IMR-90 (cell line): Measurements from ENCODE around the gene RPS6KA2. TPM values are rescaled to one million over a fixed set of nuclear protein-coding genes. Genes with fewer than 3 reads are reported as not detected.

Source experiments
- ATAC-seq: fragments of 200-7000 bp; cut with Tn5 transposase; 2 replicates; pipeline ENCODE4 v1.9.1; 2020; ENCODE audit warnings: low read depth, mild to moderate bottlenecking, moderate library complexity
- BruUV-seq: library from RNA; stranded (reverse); fragments of 400-500 nt; replicated peaks from 2 replicates; lab custom pipeline; 2021; lab: Mats Ljungman, UMichigan
- CTCF ChIA-PET: fragments of 300-600 bp; formaldehyde crosslinking; extraction: SDS; loops from one replicate; lab custom pipeline; 2021; ENCODE audit warnings: antibody characterized with exemption; lab: Yijun Ruan, JAX
- POLR2A ChIA-PET: fragments of 300-600 bp; sonication (Branson Sonifier 250); formaldehyde crosslinking; loops from one replicate; lab custom pipeline; 2022; ENCODE audit warnings: antibody characterized with exemption; ENCODE audit not compliant: unreplicated experiment; lab: Charles Lee
- DNase-seq: peaks from one replicate; pipeline ENCODE4 v3.0.0; 2013
- H2AFZ ChIP-seq: replicated peaks from 2 replicates; pipeline ENCODE3; 2013; ENCODE audit warnings: low read length, mild to moderate bottlenecking; ENCODE audit not compliant: poor library complexity
- H2AK5ac ChIP-seq: 2 replicates; pipeline ENCODE4 v1.6.1; 2013; ENCODE audit warnings: low read depth, low read length, inconsistent platforms
- H2AK9ac ChIP-seq: replicated peaks from 2 replicates; pipeline ENCODE3; 2013; ENCODE audit warnings: mild to moderate bottlenecking, low read depth, low read length, moderate library complexity; ENCODE audit not compliant: poor library complexity
- H2BK120ac ChIP-seq: 2 replicates; pipeline ENCODE4 v1.6.1; 2013; ENCODE audit warnings: low read depth, low read length, inconsistent platforms
- H2BK15ac ChIP-seq: 3 replicates; pipeline ENCODE4 v1.6.1; 2013; ENCODE audit warnings: low read depth, low read length, inconsistent platforms
- H2BK20ac ChIP-seq: 2 replicates; pipeline ENCODE4 v1.6.1; 2013; ENCODE audit warnings: low read depth, mild to moderate bottlenecking, inconsistent platforms, low read length, moderate library complexity
- H2BK5ac ChIP-seq: 2 replicates; pipeline ENCODE4 v1.6.1; 2013; ENCODE audit warnings: mild to moderate bottlenecking, low read depth, low read length, inconsistent platforms; ENCODE audit not compliant: poor library complexity, severe bottlenecking
- H3K14ac ChIP-seq: replicated peaks from 2 replicates; pipeline ENCODE4 v1.6.1; 2013; ENCODE audit warnings: low read depth, low read length, inconsistent platforms
- H3K18ac ChIP-seq: 2 replicates; pipeline ENCODE4 v1.6.1; 2013; ENCODE audit warnings: low read depth, low read length, control low read depth
- H3K23ac ChIP-seq: 2 replicates; pipeline ENCODE4 v1.6.1; 2013; ENCODE audit warnings: low read depth, low read length, inconsistent platforms
- H3K27ac ChIP-seq: 2 replicates; pipeline ENCODE4 v1.5.1; 2013; ENCODE audit warnings: mild to moderate bottlenecking, control low read depth, low read length; ENCODE audit not compliant: insufficient read depth
- H3K27me3 ChIP-seq: 2 replicates; pipeline ENCODE4 v1.6.1; 2013; ENCODE audit warnings: low read length; ENCODE audit not compliant: control insufficient read depth, insufficient read depth
- H3K36me3 ChIP-seq: 2 replicates; pipeline ENCODE4 v1.6.1; 2013; ENCODE audit warnings: low read length, mixed read lengths; ENCODE audit not compliant: control insufficient read depth, insufficient read depth
- H3K4ac ChIP-seq: 2 replicates; pipeline ENCODE4 v1.6.1; 2013; ENCODE audit warnings: low read depth, low read length, inconsistent platforms
- H3K4me1 ChIP-seq: 2 replicates; pipeline ENCODE4 v1.6.1; 2013; ENCODE audit warnings: low read length, mixed read lengths; ENCODE audit not compliant: control insufficient read depth, insufficient read depth
- H3K4me2 ChIP-seq: 2 replicates; pipeline ENCODE4 v1.6.1; 2013; ENCODE audit warnings: low read depth, mild to moderate bottlenecking, control low read depth, low read length, moderate library complexity
- H3K4me3 ChIP-seq: 2 replicates; pipeline ENCODE4 v1.5.1; 2013; ENCODE audit warnings: low read depth, mild to moderate bottlenecking, control low read depth, low read length, moderate library complexity; ENCODE audit not compliant: insufficient read depth
- H3K56ac ChIP-seq: 2 replicates; pipeline ENCODE4 v1.6.1; 2013; ENCODE audit warnings: low read length, inconsistent platforms; ENCODE audit not compliant: insufficient read depth; ENCODE audit errors: extremely low read depth
- H3K79me1 ChIP-seq, 2 experiments: 2 replicates each; pipeline ENCODE4 v1.6.1; 2013; ENCODE audit warnings: low read length in 2 of 2, inconsistent platforms in 1 of 2, low read depth in 1 of 2
- H3K9ac ChIP-seq: 2 replicates; pipeline ENCODE4 v1.6.1; 2013; ENCODE audit warnings: low read depth, low read length, control low read depth
- H3K9me1 ChIP-seq: 2 replicates; pipeline ENCODE4 v1.6.1; 2013; ENCODE audit warnings: low read length, inconsistent platforms; ENCODE audit not compliant: insufficient read depth
- H3K9me3 ChIP-seq: 2 replicates; pipeline ENCODE4 v1.6.1; 2013; ENCODE audit warnings: low read length; ENCODE audit not compliant: control insufficient read depth, insufficient read depth
- H4K20me1 ChIP-seq: 2 replicates; pipeline ENCODE4 v1.6.1; 2013; ENCODE audit warnings: low read length, inconsistent platforms; ENCODE audit not compliant: insufficient read depth
- H4K5ac ChIP-seq: 2 replicates; pipeline ENCODE4 v1.6.1; 2013; ENCODE audit warnings: mild to moderate bottlenecking, low read depth, low read length, control low read depth
- H4K8ac ChIP-seq, 2 experiments: 2 replicates each; pipeline ENCODE4 v1.6.1; 2013; ENCODE audit warnings: low read depth in 2 of 2, low read length in 2 of 2, control low read depth in 1 of 2, inconsistent platforms in 1 of 2
- H4K91ac ChIP-seq: 2 replicates; pipeline ENCODE4 v1.6.1; 2013; ENCODE audit warnings: low read depth, low read length, inconsistent platforms; ENCODE audit not compliant: insufficient read depth
- BHLHE40 ChIP-seq: fragments of 150-350 bp; IDR thresholded peaks from 2 replicates; pipeline ENCODE4 v1.6.1; 2016; ENCODE audit warnings: mild to moderate bottlenecking, low read depth, low read length
- CEBPB ChIP-seq: IDR thresholded peaks from 2 replicates; pipeline ENCODE4 v1.6.1; 2012; ENCODE audit warnings: low read depth, low read length, improper control_type of control experiment
- CHD1 ChIP-seq: IDR thresholded peaks from 2 replicates; pipeline ENCODE4 v1.6.1; 2012; ENCODE audit warnings: low read depth, low read length, improper control_type of control experiment
- CTCF ChIP-seq: conservative IDR thresholded peaks from 2 replicates; pipeline ENCODE4 v1.5.1; 2012; ENCODE audit warnings: mild to moderate bottlenecking, low read depth, low read length, improper control_type of control experiment
- ELK1 ChIP-seq: fragments of 150-350 bp; IDR thresholded peaks from 2 replicates; pipeline ENCODE4 v1.6.1; 2016; ENCODE audit warnings: low read depth, mild to moderate bottlenecking, low read length, moderate library complexity, borderline replicate concordance
- FOS ChIP-seq: fragments of 150-350 bp; IDR thresholded peaks from 2 replicates; pipeline ENCODE4 v1.6.1; 2016; ENCODE audit warnings: low read depth, low read length
- MAFK ChIP-seq: IDR thresholded peaks from 2 replicates; pipeline ENCODE4 v1.6.1; 2012; ENCODE audit warnings: low read depth, low read length, improper control_type of control experiment
- MAZ ChIP-seq: IDR thresholded peaks from 2 replicates; pipeline ENCODE4 v1.6.1; 2012; ENCODE audit warnings: low read depth, mild to moderate bottlenecking, low read length, improper control_type of control experiment, moderate library complexity, borderline replicate concordance
- MXI1 ChIP-seq: IDR thresholded peaks from 2 replicates; pipeline ENCODE4 v1.6.1; 2012; ENCODE audit warnings: low read depth, mild to moderate bottlenecking, low read length, moderate library complexity, borderline replicate concordance
- NFE2L2 ChIP-seq: fragments of 150-350 bp; IDR thresholded peaks from 2 replicates; pipeline ENCODE4 v1.6.1; 2016; ENCODE audit warnings: low read depth, mild to moderate bottlenecking, low read length
- POLR2A ChIP-seq: IDR thresholded peaks from 2 replicates; pipeline ENCODE4 v1.6.1; 2012; ENCODE audit warnings: mild to moderate bottlenecking, low read depth, low read length
- RAD21 ChIP-seq: IDR thresholded peaks from 2 replicates; pipeline ENCODE4 v1.6.1; 2012; ENCODE audit warnings: low read length, improper control_type of control experiment
- RCOR1 ChIP-seq: IDR thresholded peaks from 2 replicates; pipeline ENCODE4 v1.6.1; 2012; ENCODE audit warnings: mild to moderate bottlenecking, low read length, improper control_type of control experiment; ENCODE audit not compliant: insufficient replicate concordance
- RFX5 ChIP-seq: IDR thresholded peaks from 2 replicates; pipeline ENCODE4 v1.8.0; 2012; ENCODE audit warnings: low read depth, mild to moderate bottlenecking, low read length, moderate library complexity
- SMC3 ChIP-seq: fragments of 150-350 bp; IDR thresholded peaks from 2 replicates; pipeline ENCODE4 v1.6.1; 2016; ENCODE audit warnings: low read depth, mild to moderate bottlenecking, antibody characterized with exemption, low read length, moderate library complexity
- WGBS, 2 experiments: methylation state at CpG; one replicate each; pipeline versions ENCODE4 v1.1.5 to v1.1.7; 2013; ENCODE audit warnings: missing lambda C conversion rate in 2 of 2; ENCODE audit not compliant: insufficient read length in 1 of 2; ENCODE audit errors: extremely low coverage in 2 of 2; 5-methylcytosine and 5-hydroxymethylcytosine counted together
- dilution Hi-C: fragments of 300-500 bp; cut with HindIII; formaldehyde crosslinking; loops from one replicate; pipeline ENCODE4 v1.14.3; 2018; ENCODE audit warnings: low sequenced_read_pairs; ENCODE audit not compliant: unreplicated experiment
- in situ Hi-C: fragments of 300-500 bp; cut with MboI; formaldehyde crosslinking; loops from 3 replicates; pipeline ENCODE4 v1.14.3; 2019; ENCODE audit warnings: low sequenced_read_pairs, inconsistent platforms, mixed read lengths
- intact Hi-C: fragments of 100-400 bp; cut with micrococcal nuclease; formaldehyde crosslinking; loops from 2 replicates; pipeline ENCODE4 v1.10.0; 2022
- polyA plus RNA-seq, 3 experiments: library from polyadenylated mRNA; depleted of rRNA; stranded (reverse); fragments of >200 nt; gene quantifications; 2 replicates each; pipeline ENCODE4 v1.2.3, GENCODE V29; 2012; ENCODE audit warnings: low replicate concordance in 1 of 3
- total RNA-seq: library from RNA; depleted of rRNA; stranded (reverse); fragments of >200 nt; gene quantifications from 2 replicates; pipeline ENCODE4 v1.2.3, GENCODE V29; 2012
- TF ChIP-seq, protein P1 (sequence below): fragments of 150-350 bp; IDR thresholded peaks from 2 replicates; pipeline ENCODE4 v1.6.1; 2017; ENCODE audit warnings: mild to moderate bottlenecking, antibody characterized with exemption, low read length, low read depth

RPS6KA2 gene
- total and polyA plus RNA-seq, 2 of the 4 experiments (the other 2 are of a cell fraction), result 26.9 to 31.3 TPM

GRCh38 chr6:166438211-166438861 lies 188.7 kb downstream of the RPS6KA2 start:
- ATAC-seq, result no peak
- no peak overlapping the region for H4K8ac ChIP-seq
- no peak overlapping the region for H3K56ac ChIP-seq
- H2AK5ac ChIP-seq, result no peak overlapping the region
- no peaks in the 10 kb centered on the region for H3K4me1 ChIP-seq
- TF ChIP-seq POLR2A (no peak), BHLHE40 (no peak), MXI1 (no peak), RAD21 (no peak), CHD1 (no peak), SMC3 (no peak), RFX5 (no peak), MAFK (no peak), NFE2L2 (no peak), RCOR1 (no peak), ELK1 (no peak), FOS (no peak), MAZ (no peak), CEBPB (no peak), CTCF (no peak)
- TF ChIP-seq, protein P1, sequence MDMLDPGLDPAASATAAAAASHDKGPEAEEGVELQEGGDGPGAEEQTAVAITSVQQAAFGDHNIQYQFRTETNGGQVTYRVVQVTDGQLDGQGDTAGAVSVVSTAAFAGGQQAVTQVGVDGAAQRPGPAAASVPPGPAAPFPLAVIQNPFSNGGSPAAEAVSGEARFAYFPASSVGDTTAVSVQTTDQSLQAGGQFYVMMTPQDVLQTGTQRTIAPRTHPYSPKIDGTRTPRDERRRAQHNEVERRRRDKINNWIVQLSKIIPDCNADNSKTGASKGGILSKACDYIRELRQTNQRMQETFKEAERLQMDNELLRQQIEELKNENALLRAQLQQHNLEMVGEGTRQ, result no peak
- no peak overlapping the region for H3K18ac ChIP-seq
- no peak overlapping the region for H2BK5ac ChIP-seq
- H4K20me1 ChIP-seq, result no peaks in the 10 kb centered on the region
- H3K79me1 ChIP-seq, result no peaks in the 10 kb centered on the region
- POLR2A ChIA-PET, result no interaction called here
- H4K91ac ChIP-seq, result no peak overlapping the region
- H2AK9ac ChIP-seq, result no peak overlapping the region
- no peak overlapping the region for H3K9ac ChIP-seq
- no peak overlapping the region for H2AFZ ChIP-seq
- no peak for DNase-seq
- no peak overlapping the region for H2BK15ac ChIP-seq
- no peak overlapping the region for H2BK120ac ChIP-seq
- H3K23ac ChIP-seq, result no peak overlapping the region
- dilution Hi-C loops (no loop called here), intact Hi-C loops (no loop called here), in situ Hi-C loops (no loop called here)
- H3K14ac ChIP-seq, result no peak overlapping the region
- H3K27ac ChIP-seq, result no peak overlapping the region
- no peaks in the 10 kb centered on the region for H3K9me1 ChIP-seq
- CTCF ChIA-PET, result interaction anchor here (0.6 kb wide), 1 partner anchor 329 kb away, joined by 3 read pairs; no protein-coding TSS in a partner anchor
- no peak overlapping the region for H3K4ac ChIP-seq
- no peaks in the 10 kb centered on the region for H3K9me3 ChIP-seq
- peaks cover 44% of the 10 kb centered on the region for H3K36me3 ChIP-seq
- no peaks in the 10 kb centered on the region for H3K27me3 ChIP-seq
- 94% methylated on average over 9 of the region's 16 CpGs; no CpG with 5 or more reads in 1 of the 2 experiments for WGBS, 2 experiments
- H2BK20ac ChIP-seq, result no peak overlapping the region
- no peak overlapping the region for H3K4me3 ChIP-seq
- H3K4me2 ChIP-seq, result no peak overlapping the region
- no TSS peak for BruUV-seq
- no peak overlapping the region for H4K5ac ChIP-seq
